Tibial nerve (tissue), 4 donors: ENCODE results near the gene TMEM132A.

Source experiments
- CTCF ChIP-seq, 5 experiments: fragments of 200-600 bp in 3 of 5; fragments of 450-650 bp in 2 of 5; sonication (generic) in 3 of 5; IDR thresholded peaks; one replicate each; pipeline ENCODE4 v1.5.1; 2016 to 2019; ENCODE audit warnings: antibody characterized with exemption in 5 of 5, mild to moderate bottlenecking in 3 of 5, moderate library complexity in 2 of 5
- EP300 ChIP-seq, 2 donors: sonication (generic); formaldehyde crosslinking; IDR thresholded peaks; one replicate each; pipeline ENCODE4 v1.6.1; 2017; ENCODE audit warnings: antibody characterized with exemption in 2 of 2, mild to moderate bottlenecking in 1 of 2
- POLR2A ChIP-seq, 2 donors: fragments of 450-650 bp; IDR thresholded peaks; one replicate each; pipeline ENCODE4 v1.6.1; 2017; ENCODE audit warnings: antibody characterized with exemption in 2 of 2, mild to moderate bottlenecking in 2 of 2, moderate library complexity in 2 of 2

- no peak for TF ChIP-seq CTCF (IDR thresholded peaks at IDR 0.05)
- no peak for TF ChIP-seq POLR2A (IDR thresholded peaks at IDR 0.05)
- no peak for TF ChIP-seq EP300 (IDR thresholded peaks at IDR 0.05)
Measured at GRCh38 chr11:60947700-60948099, 23.4 kb downstream of the TMEM132A start.
